ENCODE data around the gene CHI3L1.

The CHI3L1 gene

DNA sequence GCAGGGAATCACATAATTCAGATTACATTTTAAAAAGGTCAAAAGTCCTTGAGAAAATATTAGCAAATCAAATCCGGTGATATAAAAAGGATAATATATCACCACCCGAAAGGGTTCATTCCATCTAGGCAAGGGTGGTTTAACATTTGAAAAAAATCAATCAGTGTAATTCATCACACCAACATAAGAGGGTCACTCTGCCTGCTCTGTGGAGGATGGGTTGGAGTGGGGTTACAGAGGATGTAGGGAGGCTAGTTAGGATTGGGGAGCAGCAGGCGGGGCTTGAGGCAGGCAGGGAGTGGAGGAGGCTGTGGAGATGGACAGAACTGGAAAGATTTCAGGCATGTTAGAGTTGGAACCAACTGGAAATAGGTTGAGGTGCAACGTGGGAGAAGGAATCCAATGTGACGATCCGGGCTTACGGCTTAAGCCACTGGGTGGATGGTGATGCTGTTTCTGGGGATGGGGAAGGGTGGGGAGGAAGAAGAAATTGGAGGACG, 46.5 kb downstream of the CHI3L1 start:
- TF ChIP-seq ZFX (IDR thresholded peaks at IDR 0.05; ENCODE audit: borderline replicate concordance), result no peak
- TF ChIP-seq, protein P1, sequence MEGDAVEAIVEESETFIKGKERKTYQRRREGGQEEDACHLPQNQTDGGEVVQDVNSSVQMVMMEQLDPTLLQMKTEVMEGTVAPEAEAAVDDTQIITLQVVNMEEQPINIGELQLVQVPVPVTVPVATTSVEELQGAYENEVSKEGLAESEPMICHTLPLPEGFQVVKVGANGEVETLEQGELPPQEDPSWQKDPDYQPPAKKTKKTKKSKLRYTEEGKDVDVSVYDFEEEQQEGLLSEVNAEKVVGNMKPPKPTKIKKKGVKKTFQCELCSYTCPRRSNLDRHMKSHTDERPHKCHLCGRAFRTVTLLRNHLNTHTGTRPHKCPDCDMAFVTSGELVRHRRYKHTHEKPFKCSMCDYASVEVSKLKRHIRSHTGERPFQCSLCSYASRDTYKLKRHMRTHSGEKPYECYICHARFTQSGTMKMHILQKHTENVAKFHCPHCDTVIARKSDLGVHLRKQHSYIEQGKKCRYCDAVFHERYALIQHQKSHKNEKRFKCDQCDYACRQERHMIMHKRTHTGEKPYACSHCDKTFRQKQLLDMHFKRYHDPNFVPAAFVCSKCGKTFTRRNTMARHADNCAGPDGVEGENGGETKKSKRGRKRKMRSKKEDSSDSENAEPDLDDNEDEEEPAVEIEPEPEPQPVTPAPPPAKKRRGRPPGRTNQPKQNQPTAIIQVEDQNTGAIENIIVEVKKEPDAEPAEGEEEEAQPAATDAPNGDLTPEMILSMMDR (IDR thresholded peaks at IDR 0.05), result no peak
- H3K27ac ChIP-seq, result no peak overlapping the region

DNA sequence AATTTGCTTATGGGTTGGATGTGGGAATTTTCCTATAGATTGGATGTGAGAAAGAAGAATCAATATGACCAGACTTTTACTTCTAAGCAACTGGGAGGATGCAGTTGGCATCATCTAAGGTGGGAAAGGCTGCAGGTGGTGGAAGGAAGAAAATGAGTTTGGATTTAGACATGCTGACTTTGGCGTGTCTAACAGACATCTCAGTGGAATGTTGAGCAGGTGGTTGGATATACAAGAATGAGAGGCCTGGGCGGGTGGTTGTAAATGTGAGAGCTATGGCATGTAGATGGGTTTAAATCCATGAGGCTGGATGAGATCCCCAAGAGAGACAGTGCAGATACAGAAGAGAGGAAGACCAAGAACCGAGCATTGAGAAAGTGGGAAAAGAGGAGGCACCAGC, 48.4 kb downstream of the CHI3L1 start:
- no peak overlapping the region for H3K27ac ChIP-seq
- TF ChIP-seq, protein P1 (IDR thresholded peaks at IDR 0.05), result no peak
- TF ChIP-seq ZFX (IDR thresholded peaks at IDR 0.05; ENCODE audit: borderline replicate concordance), result no peak

DNA sequence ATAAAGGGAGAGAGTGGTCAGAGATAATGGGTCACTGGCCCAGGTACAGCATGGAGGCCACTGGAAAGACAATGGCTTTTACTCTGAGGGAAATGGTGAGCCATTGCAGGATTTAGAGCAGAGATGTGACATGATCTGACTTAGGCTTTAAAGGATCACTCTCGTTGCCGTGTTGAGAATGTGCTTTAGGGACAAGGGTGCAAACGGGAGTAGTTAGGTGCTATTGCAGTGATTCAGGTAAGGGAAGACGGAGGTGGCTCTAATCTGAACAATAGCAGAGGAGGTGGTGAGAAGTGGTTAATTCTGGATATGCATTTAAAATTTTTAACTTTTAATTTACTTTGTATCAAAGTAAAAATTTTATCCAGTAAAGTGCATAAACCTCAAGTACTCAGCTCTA, 49.2 kb downstream of the CHI3L1 start:
- no peak overlapping the region for H3K27ac ChIP-seq
- TF ChIP-seq, protein P1 (IDR thresholded peaks at IDR 0.05), result no peak
- no peak for TF ChIP-seq ZFX (IDR thresholded peaks at IDR 0.05; ENCODE audit: borderline replicate concordance)

DNA sequence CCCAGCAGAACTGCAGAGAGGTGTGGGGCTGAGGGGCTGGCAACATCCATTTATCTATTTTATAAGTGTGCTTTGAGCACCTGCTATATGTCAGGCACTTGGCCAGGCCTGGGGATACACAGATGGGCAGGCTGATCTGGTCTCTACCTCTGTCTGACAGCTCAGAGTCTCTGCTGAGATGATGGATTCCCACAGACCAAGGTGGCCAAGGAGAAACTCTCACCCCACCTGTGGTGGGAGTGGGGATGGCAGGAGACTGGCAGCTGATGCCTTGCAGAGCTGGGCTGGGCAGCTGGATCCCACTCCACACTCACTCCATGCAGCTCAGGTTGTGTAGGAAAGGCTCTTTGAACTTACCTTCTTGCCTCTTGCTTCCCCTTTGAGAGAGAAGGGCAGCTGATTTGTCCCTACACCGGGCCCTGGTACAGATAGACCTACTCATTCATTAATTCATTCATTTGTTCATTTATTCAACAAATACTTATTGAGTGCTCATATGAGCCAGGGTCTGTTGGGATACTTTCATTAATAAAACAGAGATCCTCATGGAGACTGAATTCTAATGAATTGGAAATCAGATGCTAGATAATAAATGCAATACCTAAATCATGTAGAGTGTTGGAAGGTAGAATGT, 50.0 kb downstream of the CHI3L1 start:
- TF ChIP-seq, protein P1 (IDR thresholded peaks at IDR 0.05), result no peak
- no peak for TF ChIP-seq ZFX (IDR thresholded peaks at IDR 0.05; ENCODE audit: borderline replicate concordance)
- H3K27ac ChIP-seq, result no peak overlapping the region

DNA sequence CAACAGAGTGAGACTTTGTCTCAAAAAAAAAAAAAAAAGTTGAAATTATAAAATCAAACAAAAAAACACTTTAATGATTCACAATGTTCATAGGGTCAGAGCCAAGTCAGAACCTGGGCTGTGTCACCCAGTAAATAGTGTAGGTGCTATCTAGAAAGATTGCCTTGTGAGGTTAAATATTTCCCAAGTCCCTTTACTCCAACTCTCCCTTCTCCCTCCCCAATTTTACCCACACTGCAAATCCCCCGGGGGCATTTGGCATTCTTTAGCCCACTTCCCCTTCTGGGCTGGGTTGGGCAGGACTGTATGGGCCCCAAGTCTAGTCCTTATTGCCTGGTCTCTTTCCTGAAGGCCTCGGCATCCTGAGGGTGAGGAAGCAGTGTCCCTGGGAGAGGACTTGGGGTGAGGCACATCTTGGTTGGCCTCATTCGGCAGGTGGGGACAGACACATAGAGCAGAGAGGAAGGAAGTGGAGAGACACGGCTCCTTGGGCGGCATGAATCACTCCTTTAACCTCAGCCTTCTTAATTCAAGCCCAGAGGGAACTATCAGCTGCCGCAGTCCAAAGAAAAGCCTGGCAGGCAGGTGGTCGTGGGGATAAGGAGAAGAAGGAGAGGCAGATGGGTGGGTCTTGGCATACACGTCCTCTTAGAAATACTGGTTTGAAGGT, 50.7 kb downstream of the CHI3L1 start:
- H3K27ac ChIP-seq, result no peak overlapping the region
- TF ChIP-seq, protein P1 (IDR thresholded peaks at IDR 0.05), result no peak

DNA sequence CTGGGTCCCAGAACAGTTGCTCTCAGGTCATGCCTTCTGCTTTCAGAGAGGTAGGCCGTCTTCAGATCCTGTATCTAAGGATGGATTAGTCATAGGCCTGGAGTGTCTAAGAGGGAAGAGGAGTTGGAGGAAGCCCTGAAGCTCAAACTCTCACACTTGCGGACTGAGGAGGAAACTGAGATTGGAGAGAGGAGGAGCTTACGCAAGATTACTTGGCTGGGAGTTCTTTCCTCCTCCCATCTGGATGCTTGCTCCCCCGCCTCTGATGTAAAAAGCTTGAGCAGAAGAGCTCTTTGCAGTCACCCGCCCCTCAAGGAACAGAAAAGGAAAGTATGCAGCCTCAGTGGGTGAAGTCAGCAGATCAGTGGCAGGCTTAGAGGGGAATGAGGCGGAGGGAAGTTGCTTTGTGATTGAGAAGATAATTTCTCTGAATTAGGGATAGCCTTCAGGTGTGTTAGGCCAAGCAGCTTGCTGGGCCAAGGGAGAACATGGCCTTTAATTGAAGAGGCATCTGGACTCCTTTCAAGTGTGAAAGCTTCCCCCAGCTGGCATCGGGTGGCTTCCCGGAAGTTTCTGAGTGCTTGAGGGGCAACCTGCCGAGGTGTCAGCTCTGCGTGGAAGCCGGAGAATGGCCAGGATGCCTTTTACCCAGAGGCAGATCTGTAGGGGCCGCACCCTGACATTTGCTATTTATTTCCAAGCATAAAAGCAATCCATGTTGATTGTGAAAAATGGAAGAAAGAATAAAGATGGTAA, 52.4 kb downstream of the CHI3L1 start:
- TF ChIP-seq, protein P1 (IDR thresholded peaks at IDR 0.05), result no peak
- no peak for TF ChIP-seq ZFX (IDR thresholded peaks at IDR 0.05; ENCODE audit: borderline replicate concordance)
- no peak overlapping the region for H3K27ac ChIP-seq
